Measurements from ENCODE around the gene MTERF4. TPM values are rescaled to one million over a fixed set of nuclear protein-coding genes. Genes with fewer than 3 reads are reported as not detected.

The MTERF4 gene
- polyA plus RNA-seq, 1 experiment, result 30.9 TPM

GRCh38 chr2:241088376-241088775 lies 13.7 kb downstream of the MTERF4 start:
- ChIA-PET POLR2A (no interaction called here), CTCF (interaction anchor here (2.1 kb wide), 1 partner anchor 10 kb away, joined by 7 read pairs; no protein-coding TSS in a partner anchor)
- TF ChIP-seq, protein P1, sequence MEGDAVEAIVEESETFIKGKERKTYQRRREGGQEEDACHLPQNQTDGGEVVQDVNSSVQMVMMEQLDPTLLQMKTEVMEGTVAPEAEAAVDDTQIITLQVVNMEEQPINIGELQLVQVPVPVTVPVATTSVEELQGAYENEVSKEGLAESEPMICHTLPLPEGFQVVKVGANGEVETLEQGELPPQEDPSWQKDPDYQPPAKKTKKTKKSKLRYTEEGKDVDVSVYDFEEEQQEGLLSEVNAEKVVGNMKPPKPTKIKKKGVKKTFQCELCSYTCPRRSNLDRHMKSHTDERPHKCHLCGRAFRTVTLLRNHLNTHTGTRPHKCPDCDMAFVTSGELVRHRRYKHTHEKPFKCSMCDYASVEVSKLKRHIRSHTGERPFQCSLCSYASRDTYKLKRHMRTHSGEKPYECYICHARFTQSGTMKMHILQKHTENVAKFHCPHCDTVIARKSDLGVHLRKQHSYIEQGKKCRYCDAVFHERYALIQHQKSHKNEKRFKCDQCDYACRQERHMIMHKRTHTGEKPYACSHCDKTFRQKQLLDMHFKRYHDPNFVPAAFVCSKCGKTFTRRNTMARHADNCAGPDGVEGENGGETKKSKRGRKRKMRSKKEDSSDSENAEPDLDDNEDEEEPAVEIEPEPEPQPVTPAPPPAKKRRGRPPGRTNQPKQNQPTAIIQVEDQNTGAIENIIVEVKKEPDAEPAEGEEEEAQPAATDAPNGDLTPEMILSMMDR (IDR thresholded peaks at IDR 0.05; ENCODE audit: low read depth, low read length), result no peak

DNA sequence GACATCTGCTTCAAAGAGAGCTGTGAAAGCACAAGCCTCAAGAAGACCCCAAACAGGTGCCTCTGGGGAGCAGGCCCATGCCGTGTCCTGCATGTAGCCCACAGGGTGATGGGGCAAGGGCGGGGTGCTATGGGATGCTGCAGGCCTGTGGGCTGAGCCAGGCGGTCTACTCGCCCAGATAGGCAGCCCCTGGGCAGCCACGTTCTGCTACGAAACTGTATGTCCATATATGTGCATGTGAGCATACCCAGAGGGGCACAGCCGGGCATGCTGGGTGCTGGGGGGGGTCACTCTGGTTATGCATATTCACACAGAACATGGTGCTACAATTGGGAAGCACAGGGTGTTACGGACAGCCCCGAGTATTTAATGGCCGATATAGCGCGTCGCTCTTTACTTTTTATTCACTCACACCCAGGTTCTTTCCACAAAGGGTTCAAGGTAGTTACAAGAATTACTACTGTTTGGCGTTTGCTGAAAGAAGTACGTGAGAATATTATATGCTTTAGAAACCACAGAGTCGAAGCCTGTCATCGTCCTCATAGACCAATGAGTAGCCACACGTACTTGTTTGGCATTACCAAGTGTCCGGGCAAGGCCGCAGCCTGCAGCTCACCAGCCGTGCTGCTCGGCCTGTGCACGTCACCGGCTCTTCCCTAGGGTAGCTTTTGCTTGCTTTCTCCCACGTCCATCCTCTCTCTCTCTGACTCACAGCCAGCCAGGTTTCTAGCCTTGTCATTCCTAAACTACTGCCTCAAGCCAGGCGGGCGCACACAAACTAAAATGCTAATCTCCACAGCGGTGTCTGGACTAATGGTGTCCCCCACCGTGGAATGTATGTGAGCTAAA lies 14.4 kb downstream of the MTERF4 start:
- H3K27me3 ChIP-seq (ENCODE audit: control insufficient read depth, insufficient read depth, low read length), result no peaks in the 10 kb centered on the region
- CTCF ChIA-PET, result no interaction called here
- no peak overlapping the region for H3K4me3 ChIP-seq (ENCODE audit: low read depth, low read length)
- TF ChIP-seq, protein P1 (IDR thresholded peaks at IDR 0.05; ENCODE audit: low read depth, low read length), result no peak
- DNase-seq (ENCODE audit: low read depth, low spot score), result no peak
- POLR2A ChIA-PET, result no interaction called here
- no peaks in the 10 kb centered on the region; the same call in 1 of the 2 replicates for H3K9me3 ChIP-seq (ENCODE audit: control insufficient read depth, insufficient read depth, low read length)
- no peak overlapping the region for H3K27ac ChIP-seq (ENCODE audit: low read depth, low read length)

More at GRCh38 chr2:241088376-241088775, 13.7 kb downstream of the MTERF4 start:
- Histone ChIP-seq H3K27ac (ENCODE audit: low read depth, low read length) (no peak overlapping the region), H3K27me3 (ENCODE audit: control insufficient read depth, insufficient read depth, low read length) (no peaks in the 10 kb centered on the region), H3K9me3 (ENCODE audit: control insufficient read depth, insufficient read depth, low read length) (no peaks in the 10 kb centered on the region; the same call in 1 of the 2 replicates), H3K4me3 (ENCODE audit: low read depth, low read length) (no peak overlapping the region)
- DNase-seq (ENCODE audit: low read depth, low spot score), result no peak

DNA sequence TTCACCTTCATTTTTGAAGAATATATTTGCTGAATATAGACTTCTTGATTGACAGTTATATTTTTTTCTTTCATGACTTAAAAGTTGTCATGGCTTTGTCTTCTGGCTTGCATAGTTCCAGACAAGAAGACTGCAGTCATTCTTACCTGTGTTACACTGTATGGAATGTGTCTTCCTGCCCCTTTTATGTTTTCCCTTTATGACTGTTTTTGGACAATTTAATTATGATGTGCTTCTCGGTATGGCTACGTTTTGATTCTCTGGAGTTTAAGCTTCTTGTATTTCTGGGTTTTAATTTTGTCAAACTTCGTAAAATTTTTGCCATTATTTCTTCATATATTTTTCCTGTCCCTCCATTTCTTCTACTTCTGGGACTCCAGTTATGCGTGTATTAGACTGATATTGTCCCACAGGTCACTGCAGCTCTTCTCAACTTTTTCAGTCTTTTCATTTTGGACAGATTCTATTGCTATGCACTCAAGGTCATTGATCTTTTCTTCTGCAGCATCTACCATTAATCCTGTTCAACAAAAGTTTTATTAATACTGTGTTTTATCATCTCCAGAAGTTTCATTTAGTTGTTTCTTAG lies 17.1 kb downstream of the MTERF4 start:
- POLR2A ChIA-PET, result no interaction called here
- TF ChIP-seq, protein P1 (IDR thresholded peaks at IDR 0.05; ENCODE audit: low read depth, low read length), result no peak
- CTCF ChIA-PET, result interaction anchor here (1.2 kb wide), 1 partner anchor 234 kb away, joined by 3 read pairs; no protein-coding TSS in a partner anchor
- H3K27ac ChIP-seq (ENCODE audit: low read depth, low read length), result no peak overlapping the region
- no peak overlapping the region for H3K4me3 ChIP-seq (ENCODE audit: low read depth, low read length)
- no peaks in the 10 kb centered on the region for H3K27me3 ChIP-seq (ENCODE audit: control insufficient read depth, insufficient read depth, low read length)
- no peaks in the 10 kb centered on the region; the same call in 1 of the 2 replicates for H3K9me3 ChIP-seq (ENCODE audit: control insufficient read depth, insufficient read depth, low read length)
- DNase-seq (ENCODE audit: low read depth, low spot score), result no peak

DNA sequence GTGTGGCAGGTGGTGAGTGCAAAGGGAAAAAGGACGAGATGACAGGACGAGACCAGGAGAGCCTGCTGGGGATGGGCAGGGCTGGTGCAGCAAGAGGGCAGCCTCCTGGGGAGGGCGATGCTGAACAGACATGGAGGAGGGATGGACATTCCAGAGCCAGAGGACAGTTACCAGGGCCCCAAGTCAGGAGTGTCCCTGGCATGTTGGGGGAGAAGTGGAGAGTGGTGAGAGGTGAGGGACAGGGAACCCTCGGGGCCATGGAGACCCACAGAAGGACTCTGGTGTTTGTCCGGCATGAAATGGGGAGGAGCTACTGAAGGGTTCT lies 19.0 kb downstream of the MTERF4 start:
- CTCF ChIA-PET, result no interaction called here
- Histone ChIP-seq H3K9me3 (ENCODE audit: control insufficient read depth, insufficient read depth, low read length) (no peaks in the 10 kb centered on the region; the same call in 1 of the 2 replicates), H3K27me3 (ENCODE audit: control insufficient read depth, insufficient read depth, low read length) (no peaks in the 10 kb centered on the region), H3K4me3 (ENCODE audit: low read depth, low read length) (no peak overlapping the region), H3K27ac (ENCODE audit: low read depth, low read length) (no peak overlapping the region)
- no peak for DNase-seq (ENCODE audit: low read depth, low spot score)
- POLR2A ChIA-PET, result no interaction called here
- TF ChIP-seq, protein P1 (IDR thresholded peaks at IDR 0.05; ENCODE audit: low read depth, low read length), result no peak
